Progenitor cell of endocrine pancreas (in vitro differentiated cells): ENCODE results near the gene SPACDR. TPM values are rescaled to one million over a fixed set of nuclear protein-coding genes. Genes with fewer than 3 reads are reported as not detected.

Experiments used
- DNase-seq: peaks from one replicate; pipeline ENCODE4 v3.0.0; 2021; ENCODE audit warnings: low spot score; ENCODE audit not compliant: unreplicated experiment
- H3K27ac Mint-ChIP-seq: 2 replicates; pipeline ENCODE4 v1.8.0; 2021; ENCODE audit warnings: mild to moderate bottlenecking, moderate library complexity, mixed read lengths
- H3K27me3 Mint-ChIP-seq: 2 replicates; pipeline ENCODE4 v1.8.0; 2021; ENCODE audit warnings: mixed read lengths
- H3K36me3 Mint-ChIP-seq: 2 replicates; pipeline ENCODE4 v1.8.0; 2022; ENCODE audit warnings: mixed read lengths; ENCODE audit not compliant: insufficient read depth
- H3K4me1 Mint-ChIP-seq: 2 replicates; pipeline ENCODE4 v1.8.0; 2021; ENCODE audit warnings: low read depth, mixed read lengths
- H3K4me3 Mint-ChIP-seq: 2 replicates; pipeline ENCODE4 v1.8.0; 2021; ENCODE audit warnings: low read depth, mild to moderate bottlenecking, moderate library complexity, mixed read lengths
- H3K9me3 Mint-ChIP-seq: 2 replicates; pipeline ENCODE4 v1.8.0; 2021; ENCODE audit warnings: low read depth, mixed read lengths
- total RNA-seq: library from RNA; stranded (reverse); gene quantifications from 2 replicates; pipeline ENCODE4 v1.2.1, GENCODE V29; 2021
- TF ChIP-seq, protein P1 (sequence below): fragments of 200-600 bp; sonication (generic); IDR thresholded peaks from one replicate; pipeline ENCODE4 v1.5.0; 2021; ENCODE audit warnings: antibody characterized with exemption, mild to moderate bottlenecking; ENCODE audit not compliant: unreplicated experiment

The SPACDR gene
- total RNA-seq, 1 donor from 2014 or later, result 0.67 TPM

DNA sequence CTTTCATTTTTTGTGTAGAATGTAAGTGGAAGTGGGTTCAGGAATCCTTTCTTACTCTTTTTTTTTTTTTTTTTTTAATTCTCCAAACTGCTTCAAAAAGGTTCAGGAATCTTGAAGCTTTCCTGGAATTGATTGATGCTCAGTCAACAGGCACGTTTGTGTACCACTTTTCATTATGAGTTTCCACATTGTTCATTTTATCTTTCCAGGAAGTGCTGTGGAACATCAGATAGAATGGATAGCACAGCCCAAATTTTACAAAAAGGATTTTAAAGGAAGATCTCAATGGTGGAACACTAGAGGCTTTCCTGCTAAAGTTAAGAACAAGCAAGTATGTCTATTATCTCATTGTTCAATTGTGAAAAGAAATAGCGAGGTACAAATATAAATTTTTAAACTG, 25.9 kb downstream of the SPACDR start:
- H3K4me1 Mint-ChIP-seq, result peaks cover 17% of the 10 kb centered on the region
- DNase-seq, result no peak
- H3K9me3 Mint-ChIP-seq, result no peaks in the 10 kb centered on the region
- H3K27me3 Mint-ChIP-seq, result no peaks in the 10 kb centered on the region
- H3K27ac Mint-ChIP-seq, result no peak overlapping the region
- peaks cover 9% of the 10 kb centered on the region for H3K36me3 Mint-ChIP-seq
- H3K4me3 Mint-ChIP-seq, result no peak overlapping the region
- TF ChIP-seq, protein P1, sequence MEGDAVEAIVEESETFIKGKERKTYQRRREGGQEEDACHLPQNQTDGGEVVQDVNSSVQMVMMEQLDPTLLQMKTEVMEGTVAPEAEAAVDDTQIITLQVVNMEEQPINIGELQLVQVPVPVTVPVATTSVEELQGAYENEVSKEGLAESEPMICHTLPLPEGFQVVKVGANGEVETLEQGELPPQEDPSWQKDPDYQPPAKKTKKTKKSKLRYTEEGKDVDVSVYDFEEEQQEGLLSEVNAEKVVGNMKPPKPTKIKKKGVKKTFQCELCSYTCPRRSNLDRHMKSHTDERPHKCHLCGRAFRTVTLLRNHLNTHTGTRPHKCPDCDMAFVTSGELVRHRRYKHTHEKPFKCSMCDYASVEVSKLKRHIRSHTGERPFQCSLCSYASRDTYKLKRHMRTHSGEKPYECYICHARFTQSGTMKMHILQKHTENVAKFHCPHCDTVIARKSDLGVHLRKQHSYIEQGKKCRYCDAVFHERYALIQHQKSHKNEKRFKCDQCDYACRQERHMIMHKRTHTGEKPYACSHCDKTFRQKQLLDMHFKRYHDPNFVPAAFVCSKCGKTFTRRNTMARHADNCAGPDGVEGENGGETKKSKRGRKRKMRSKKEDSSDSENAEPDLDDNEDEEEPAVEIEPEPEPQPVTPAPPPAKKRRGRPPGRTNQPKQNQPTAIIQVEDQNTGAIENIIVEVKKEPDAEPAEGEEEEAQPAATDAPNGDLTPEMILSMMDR, result no peak

DNA sequence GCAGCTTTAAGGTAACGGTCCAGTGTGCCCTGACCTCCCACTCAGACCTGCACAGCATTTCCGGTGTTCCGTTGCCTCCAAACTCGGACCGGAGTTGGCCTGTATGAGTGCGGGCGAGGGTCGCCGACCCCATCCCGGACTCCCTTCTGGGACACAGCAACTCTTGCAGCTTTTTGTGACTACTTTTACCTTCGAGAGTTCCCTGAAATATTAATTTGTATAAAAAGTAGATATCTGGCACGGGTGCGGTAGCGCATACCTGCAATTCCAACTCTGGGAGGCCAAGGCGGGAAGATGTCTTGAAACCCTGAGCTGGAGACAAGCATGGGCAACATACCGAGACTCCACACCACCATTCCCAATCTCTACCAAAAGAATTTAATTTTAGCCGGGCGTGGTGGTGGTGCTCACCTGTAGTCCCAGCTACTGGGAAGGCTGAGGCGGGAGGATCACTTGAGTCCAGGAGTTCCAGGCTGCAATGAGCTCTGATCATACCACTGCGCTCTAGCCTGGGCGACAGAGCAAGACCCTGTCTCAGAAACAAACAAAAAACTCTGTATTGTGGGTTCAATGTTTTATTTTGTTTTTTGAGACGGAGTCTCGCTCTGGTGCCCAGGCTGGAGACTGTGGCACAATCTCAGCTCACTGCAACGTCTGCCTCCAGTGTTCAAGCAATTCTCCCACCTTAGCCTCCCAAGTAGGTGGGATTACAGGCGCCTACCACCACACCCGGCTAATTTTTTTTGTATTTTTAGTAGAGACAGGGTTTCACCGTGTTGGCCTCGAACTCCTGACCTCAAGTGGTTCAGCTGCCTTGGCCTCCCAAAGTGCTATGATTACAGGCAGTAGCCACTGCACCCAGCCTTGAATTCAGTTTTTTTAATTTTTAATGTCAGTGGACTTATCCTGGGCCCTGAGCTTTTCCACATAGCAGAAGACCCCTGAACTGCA, 26.6 kb downstream of the SPACDR start:
- Mint-ChIP-seq H3K4me3 (peak overlapping the region; percentile 21), H3K4me1 (peaks cover 19% of the 10 kb centered on the region), H3K9me3 (no peaks in the 10 kb centered on the region), H3K27me3 (no peaks in the 10 kb centered on the region), H3K36me3 (peaks cover 9% of the 10 kb centered on the region), H3K27ac (no peak overlapping the region)
- DNase-seq, result no peak
- TF ChIP-seq, protein P1, result no peak

DNA sequence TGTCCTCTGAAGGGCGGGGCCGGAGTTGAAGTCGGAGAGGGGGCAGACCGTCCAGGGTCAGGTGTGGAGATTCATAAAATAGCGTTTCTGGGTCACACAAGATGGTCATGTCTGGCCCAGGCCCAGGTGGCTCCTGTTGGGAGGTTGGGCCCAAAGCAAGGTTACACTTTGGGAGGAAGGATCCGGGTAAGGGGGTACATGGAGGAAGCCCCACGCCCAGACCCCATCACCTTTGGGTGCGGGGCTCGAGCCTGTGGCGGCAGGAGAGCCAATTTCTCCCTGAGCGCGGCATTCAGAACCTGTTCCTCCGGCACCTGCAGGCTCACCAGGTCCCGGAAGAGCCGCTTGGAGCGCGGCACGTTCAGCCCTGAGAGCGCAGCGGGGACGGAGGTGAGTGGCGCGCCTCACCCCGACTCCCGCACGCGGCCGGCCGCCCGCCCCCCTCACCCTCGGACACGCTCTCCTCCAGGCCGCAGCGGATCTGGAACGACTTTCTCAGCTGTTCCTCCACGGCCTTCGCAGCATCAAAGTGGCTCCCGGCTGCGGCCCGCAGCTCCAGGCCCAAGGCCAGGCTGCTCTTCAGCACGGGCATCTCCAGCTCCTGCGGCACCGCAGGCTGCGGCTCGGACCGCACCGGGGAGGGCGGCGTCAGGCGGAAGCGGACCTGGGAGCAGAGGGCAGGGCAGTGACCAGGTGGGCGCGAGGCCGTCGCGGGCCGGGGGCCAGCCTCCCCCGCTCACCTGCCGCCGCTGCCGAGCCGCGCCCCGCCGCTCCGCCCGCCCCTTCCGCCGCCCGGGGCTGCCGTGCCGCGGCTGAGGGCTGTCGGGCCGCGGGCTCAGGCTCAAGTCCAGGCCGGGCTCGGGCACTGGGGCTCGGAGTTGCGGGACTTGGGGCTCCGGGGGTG, 28.4 kb downstream of the SPACDR start:
- Mint-ChIP-seq H3K27me3 (no peaks in the 10 kb centered on the region), H3K36me3 (peaks cover 10% of the 10 kb centered on the region), H3K4me3 (peak overlapping the region; percentile 90), H3K9me3 (no peaks in the 10 kb centered on the region), H3K4me1 (peaks cover 30% of the 10 kb centered on the region), H3K27ac (peak overlapping the region; percentile 91)
- DNase-seq, result peak; percentile 26
- TF ChIP-seq, protein P1, result no peak

DNA sequence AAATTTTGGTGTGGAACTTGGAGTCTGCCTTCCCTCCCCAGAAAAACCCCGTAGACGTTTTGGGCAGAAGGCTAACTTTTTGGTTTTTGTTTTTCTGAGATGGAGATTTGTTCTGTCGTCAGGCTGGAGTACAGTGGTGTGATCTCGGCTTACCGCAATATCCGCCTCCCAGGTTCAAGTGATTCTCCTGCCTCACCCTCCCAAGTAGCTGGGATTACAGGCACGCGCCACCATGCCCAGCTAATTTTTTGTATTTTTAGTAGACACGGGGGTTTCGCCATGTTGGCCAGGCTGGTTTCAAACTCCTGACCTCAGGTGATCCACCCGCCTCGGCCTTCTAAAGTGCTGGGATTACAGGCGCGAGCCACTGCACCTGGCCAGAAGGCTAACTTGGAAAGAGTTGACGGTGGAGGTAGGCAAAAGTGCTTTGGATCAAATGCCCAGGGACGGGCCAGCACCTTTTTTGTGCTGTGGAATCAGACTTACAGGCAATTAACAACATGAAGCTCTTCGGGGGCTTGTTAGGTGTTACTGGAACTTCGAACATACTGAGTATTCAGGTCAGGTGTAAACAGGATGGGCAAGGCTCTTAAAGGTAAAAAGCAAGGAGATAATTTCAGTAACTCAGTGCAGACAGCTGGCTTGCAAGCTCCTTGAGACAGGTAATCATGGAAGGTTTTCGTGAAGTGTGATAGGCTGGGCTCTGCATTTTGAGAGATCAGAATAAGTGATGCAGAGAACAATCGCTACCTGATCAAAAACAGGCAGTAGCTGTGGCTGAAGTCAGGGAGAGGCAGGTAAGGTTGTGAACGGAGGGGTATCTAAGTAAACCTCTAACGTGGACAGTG, 29.5 kb downstream of the SPACDR start:
- Mint-ChIP-seq H3K4me1 (peaks cover 31% of the 10 kb centered on the region), H3K4me3 (peak overlapping the region; percentile 80), H3K27me3 (no peaks in the 10 kb centered on the region), H3K27ac (peak overlapping the region; percentile 91), H3K36me3 (peaks cover 10% of the 10 kb centered on the region), H3K9me3 (no peaks in the 10 kb centered on the region)
- TF ChIP-seq, protein P1, result no peak
- DNase-seq, result no peak
